Measurements from ENCODE around the gene SLC6A20. TPM values are rescaled to one million over a fixed set of nuclear protein-coding genes. Genes with fewer than 3 reads are reported as not detected.
A peak's percentile ranks its signal among the peaks of the same experiment; 100 is the strongest.

Gene SLC6A20
- total and polyA plus RNA-seq, 4 experiments from 2014 or later: 0.41 TPM; not detected in 3

- Mint-ChIP-seq H3K27ac (no peak overlapping the region), H3K27me3 (peaks cover 6 to 16% of the 10 kb centered on the region in 2 donors)
- POLR2A ChIA-PET (ENCODE audit: partially characterized antibody): no interaction called here
Measured at GRCh38 chr3:45802146-45802545, 5.8 kb upstream of the SLC6A20 start.

GRCh38 chr3:45800611-45801010 lies 4.3 kb upstream of the SLC6A20 start:
- intact Hi-C loops (cut with micrococcal nuclease): no loop called here
- POLR2A ChIA-PET (ENCODE audit: partially characterized antibody): no interaction called here
- Histone ChIP-seq H3K27ac (ENCODE audit: low read depth, low read length) (no peak overlapping the region), H3K36me3 (ENCODE audit: insufficient read depth, low read length) (no peaks in the 10 kb centered on the region), H3K4me1 (ENCODE audit: insufficient read depth, low read length) (peaks cover 8% of the 10 kb centered on the region), H3K27me3 (ENCODE audit: insufficient read depth, low read length) (peaks cover 10% of the 10 kb centered on the region), H3K9me3 (ENCODE audit: control insufficient read depth in 1 of 2, low read length in 2 of 2) (no peaks in the 10 kb centered on the region), H3K4me3 (ENCODE audit: low read length in 2 of 2) (no peak overlapping the region)
- Mint-ChIP-seq H3K27ac (peak overlapping the region in 1 of 7 donors; percentile 40), H3K27me3 (peaks cover 13 to 24% of the 10 kb centered on the region in 2 donors), H3K4me3 (no peak overlapping the region), H3K9me3 (no peaks in the 10 kb centered on the region), H3K4me1 (peaks cover 2 to 5% (median 3%) of the 10 kb centered on the region in 4 donors), H3K36me3 (no peaks in the 10 kb centered on the region)
- CTCF ChIA-PET (ENCODE audit: partially characterized antibody): no interaction called here
- DNase-seq: no peak

More at GRCh38 chr3:45802146-45802545, 5.8 kb upstream of the SLC6A20 start:
- no peaks in the 10 kb centered on the region for H3K9me3 Mint-ChIP-seq
- DNase-seq: no peak
- Histone ChIP-seq H3K9me3 (ENCODE audit: control insufficient read depth in 1 of 2, low read length in 2 of 2) (no peaks in the 10 kb centered on the region), H3K4me1 (ENCODE audit: insufficient read depth, low read length) (peaks cover 8% of the 10 kb centered on the region), H3K27ac (ENCODE audit: low read depth, low read length) (no peak overlapping the region), H3K4me3 (ENCODE audit: low read length in 2 of 2) (no peak overlapping the region), H3K36me3 (ENCODE audit: insufficient read depth, low read length) (no peaks in the 10 kb centered on the region), H3K27me3 (ENCODE audit: insufficient read depth, low read length) (peaks cover under 1% of the 10 kb centered on the region)
- CTCF ChIA-PET (ENCODE audit: partially characterized antibody): interaction anchor here (0.7 kb wide), 1 partner anchor 127 kb away, joined by 3 read pairs; no protein-coding TSS in a partner anchor
- no peak overlapping the region for H3K4me3 Mint-ChIP-seq
- intact Hi-C loops (cut with micrococcal nuclease): no loop called here
- H3K36me3 Mint-ChIP-seq: no peaks in the 10 kb centered on the region
- peaks cover 7 to 12% (median 11%) of the 10 kb centered on the region in 4 donors for H3K4me1 Mint-ChIP-seq

DNA sequence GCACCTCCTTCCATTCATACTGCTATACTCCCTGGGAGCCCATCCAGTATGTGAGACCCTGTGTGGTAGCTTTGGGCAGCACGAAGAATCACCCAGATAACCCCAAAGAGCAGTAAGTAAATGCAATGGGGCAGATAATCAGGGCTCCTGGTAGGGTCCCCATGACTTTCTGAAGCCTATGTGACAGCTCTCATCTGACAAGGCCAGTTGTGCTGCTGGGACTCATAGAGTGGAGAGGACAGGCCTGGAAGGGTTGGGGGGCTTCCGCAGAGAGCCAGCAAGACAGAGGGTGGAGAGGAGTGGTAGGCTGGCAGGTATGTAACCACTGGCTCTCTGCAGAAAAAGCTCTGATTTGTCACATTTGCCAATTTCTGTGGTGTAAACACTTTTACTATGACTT lies 3.2 kb upstream of the SLC6A20 start:
- POLR2A ChIA-PET (ENCODE audit: partially characterized antibody): no interaction called here
- Histone ChIP-seq H3K27ac (ENCODE audit: low read depth, low read length) (no peak overlapping the region), H3K27me3 (ENCODE audit: insufficient read depth, low read length) (peaks cover 20% of the 10 kb centered on the region), H3K4me1 (ENCODE audit: insufficient read depth, low read length) (peaks cover 8% of the 10 kb centered on the region), H3K9me3 (ENCODE audit: control insufficient read depth in 1 of 2, low read length in 2 of 2) (no peaks in the 10 kb centered on the region), H3K36me3 (ENCODE audit: insufficient read depth, low read length) (no peaks in the 10 kb centered on the region), H3K4me3 (ENCODE audit: low read length in 2 of 2) (no peak overlapping the region)
- Mint-ChIP-seq H3K9me3 (no peaks in the 10 kb centered on the region), H3K4me3 (no peak overlapping the region), H3K4me1 (peaks cover 4 to 8% (median 7%) of the 10 kb centered on the region in 4 donors), H3K36me3 (no peaks in the 10 kb centered on the region), H3K27ac (no peak overlapping the region), H3K27me3 (peaks cover 22 to 32% of the 10 kb centered on the region in 2 donors)
- intact Hi-C loops (cut with micrococcal nuclease): loop anchor here (5.0 kb wide), 1 partner anchor 118 kb away; no protein-coding TSS in a partner anchor
- CTCF ChIA-PET (ENCODE audit: partially characterized antibody): no interaction called here
- DNase-seq: no peak

- H3K27me3 Mint-ChIP-seq: peaks cover 33 to 39% of the 10 kb centered on the region in 2 donors
- no peaks in the 10 kb centered on the region for H3K36me3 Mint-ChIP-seq
- no peak for DNase-seq
- Histone ChIP-seq H3K9me3 (ENCODE audit: control insufficient read depth in 1 of 2, low read length in 2 of 2) (no peaks in the 10 kb centered on the region), H3K36me3 (ENCODE audit: insufficient read depth, low read length) (no peaks in the 10 kb centered on the region), H3K27ac (ENCODE audit: low read depth, low read length) (no peak overlapping the region), H3K4me1 (ENCODE audit: insufficient read depth, low read length) (peaks cover 8% of the 10 kb centered on the region), H3K4me3 (ENCODE audit: low read length in 2 of 2) (no peak overlapping the region), H3K27me3 (ENCODE audit: insufficient read depth, low read length) (peaks cover 23% of the 10 kb centered on the region)
- intact Hi-C loops (cut with micrococcal nuclease): loop anchor here (5.0 kb wide), 1 partner anchor 119 kb away; no protein-coding TSS in a partner anchor
- POLR2A ChIA-PET (ENCODE audit: partially characterized antibody): no interaction called here
- no peaks in the 10 kb centered on the region for H3K9me3 Mint-ChIP-seq
- H3K4me1 Mint-ChIP-seq: peaks cover 4 to 8% (median 7%) of the 10 kb centered on the region in 4 donors
- CTCF ChIA-PET (ENCODE audit: partially characterized antibody): no interaction called here
- no peak overlapping the region for H3K27ac Mint-ChIP-seq
- H3K4me3 Mint-ChIP-seq: no peak overlapping the region
Measured at GRCh38 chr3:45798034-45798433, 1.7 kb upstream of the SLC6A20 start.

DNA sequence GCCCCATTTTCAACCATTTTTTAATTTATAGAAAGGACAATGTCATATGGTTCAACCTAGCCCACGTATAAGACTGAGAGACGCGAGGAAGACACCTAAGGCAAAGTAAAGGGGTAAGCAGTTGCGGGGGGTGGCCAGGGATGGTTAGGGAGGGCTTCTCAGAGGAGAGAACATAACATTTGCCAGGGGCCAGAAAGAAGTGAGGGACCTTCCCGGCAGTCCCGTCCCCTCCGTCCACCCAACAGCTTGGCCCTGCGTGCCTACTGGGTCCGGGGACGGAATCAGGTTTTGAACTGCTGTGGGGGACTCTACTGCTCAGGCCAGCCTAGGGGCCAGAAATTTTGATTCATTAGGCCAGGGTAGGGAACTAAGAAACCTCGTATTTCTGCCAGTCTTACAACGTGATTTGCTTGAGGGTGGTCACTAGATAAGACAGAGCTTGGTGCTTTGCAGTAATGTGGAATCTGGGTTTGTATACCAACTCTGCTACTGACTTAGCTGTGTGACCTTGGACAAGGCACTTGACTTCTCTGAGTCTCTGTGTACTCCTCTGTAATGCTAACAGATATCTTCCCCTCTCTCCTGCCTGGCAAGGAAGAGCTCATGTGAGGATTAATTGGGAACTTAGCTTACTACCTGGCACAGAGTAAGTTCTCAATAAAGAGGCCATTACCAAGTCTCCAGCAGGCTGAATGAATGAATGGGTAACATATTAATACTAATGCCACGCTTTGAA lies 734 bp upstream of the SLC6A20 start:
- no peak overlapping the region for H3K27ac ChIP-seq (ENCODE audit: low read depth, low read length)
- peaks cover 33 to 39% of the 10 kb centered on the region in 2 donors for H3K27me3 Mint-ChIP-seq
- H3K4me3 ChIP-seq (ENCODE audit: low read length in 2 of 2): peak overlapping the region in 1 of 2 donors; percentile 44
- peak overlapping the region; percentile 4 to 77 (median 58) for H3K4me3 Mint-ChIP-seq
- no peaks in the 10 kb centered on the region for H3K9me3 ChIP-seq (ENCODE audit: control insufficient read depth in 1 of 2, low read length in 2 of 2)
- H3K9me3 Mint-ChIP-seq: no peaks in the 10 kb centered on the region
- peaks cover 4 to 8% (median 7%) of the 10 kb centered on the region in 4 donors for H3K4me1 Mint-ChIP-seq
- peaks cover 8% of the 10 kb centered on the region for H3K4me1 ChIP-seq (ENCODE audit: insufficient read depth, low read length)
- no peaks in the 10 kb centered on the region for H3K36me3 ChIP-seq (ENCODE audit: insufficient read depth, low read length)
- H3K27ac Mint-ChIP-seq: no peak overlapping the region
- CTCF ChIA-PET (ENCODE audit: partially characterized antibody): interaction anchor here (0.6 kb wide), 1 partner anchor 533 kb away, joined by 3 read pairs; no protein-coding TSS in a partner anchor
- POLR2A ChIA-PET (ENCODE audit: partially characterized antibody): interaction anchor here (0.7 kb wide), 1 partner anchor 96 kb away, joined by 3 read pairs; no protein-coding TSS in a partner anchor
- DNase-seq: no peak
- intact Hi-C loops (cut with micrococcal nuclease): loop anchor here (5.0 kb wide), 1 partner anchor 120 kb away; no protein-coding TSS in a partner anchor
- H3K36me3 Mint-ChIP-seq: no peaks in the 10 kb centered on the region
- H3K27me3 ChIP-seq (ENCODE audit: insufficient read depth, low read length): peaks cover 23% of the 10 kb centered on the region

DNA sequence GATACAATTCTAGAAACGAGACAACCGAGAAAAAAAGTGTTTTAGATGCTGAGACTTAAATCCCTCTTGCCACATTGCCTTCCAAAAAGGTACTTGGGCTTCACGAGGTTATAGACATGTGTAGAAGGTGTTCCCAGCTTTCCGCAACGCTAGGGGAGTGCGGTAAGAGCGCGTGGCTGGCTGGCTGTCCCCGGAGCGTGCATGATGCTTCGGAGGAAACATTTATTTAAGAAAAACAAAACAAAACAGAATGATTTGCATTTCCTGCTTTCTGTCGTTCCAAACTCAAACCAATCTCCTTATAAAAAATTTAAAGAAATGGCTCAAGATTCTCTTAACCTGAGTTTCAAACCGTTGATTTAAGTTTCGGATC lies 841 bp downstream of the SLC6A20 start:
- intact Hi-C loops (cut with micrococcal nuclease): loop anchor here (5.0 kb wide), 1 partner anchor 122 kb away; no protein-coding TSS in a partner anchor

GRCh38 chr3:45794660-45795059 lies 1.7 kb downstream of the SLC6A20 start:
- Mint-ChIP-seq H3K9me3 (peaks cover 4 to 13% (median 9%) of the 10 kb centered on the region in 8 donors), H3K27me3 (peaks cover 42% of the 10 kb centered on the region in 2 donors), H3K27ac (no peak overlapping the region), H3K36me3 (no peaks in the 10 kb centered on the region), H3K4me3 (peak overlapping the region in 1 of 8 donors; percentile 22), H3K4me1 (peaks cover 4 to 8% (median 7%) of the 10 kb centered on the region in 4 donors)
- CTCF ChIA-PET (ENCODE audit: partially characterized antibody): no interaction called here
- Histone ChIP-seq H3K9me3 (ENCODE audit: control insufficient read depth in 1 of 2, low read length in 2 of 2) (no peaks in the 10 kb centered on the region), H3K4me3 (ENCODE audit: low read length in 2 of 2) (no peak overlapping the region), H3K36me3 (ENCODE audit: insufficient read depth, low read length) (no peaks in the 10 kb centered on the region), H3K27me3 (ENCODE audit: insufficient read depth, low read length) (peaks cover 23% of the 10 kb centered on the region), H3K27ac (ENCODE audit: low read depth, low read length) (no peak overlapping the region), H3K4me1 (ENCODE audit: insufficient read depth, low read length) (peaks cover 8% of the 10 kb centered on the region)
- intact Hi-C loops (cut with micrococcal nuclease): loop anchor here (5.0 kb wide), 1 partner anchor 123 kb away; no protein-coding TSS in a partner anchor
- no peak for DNase-seq
- POLR2A ChIA-PET (ENCODE audit: partially characterized antibody): interaction anchor here (0.7 kb wide), 1 partner anchor 11 kb away, joined by 3 read pairs; no protein-coding TSS in a partner anchor

More for the DNA sequence above, 841 bp downstream of the SLC6A20 start:
- no peaks in the 10 kb centered on the region for H3K9me3 ChIP-seq (ENCODE audit: control insufficient read depth in 1 of 2, low read length in 2 of 2)
- Mint-ChIP-seq H3K9me3 (peaks cover 0 to 5% (median 3%) of the 10 kb centered on the region in 8 donors), H3K4me3 (peak overlapping the region; percentile 61 to 84 (median 80)), H3K4me1 (peaks cover 4 to 8% (median 7%) of the 10 kb centered on the region in 4 donors), H3K27ac (peak overlapping the region in 1 of 7 donors; percentile 65), H3K36me3 (no peaks in the 10 kb centered on the region), H3K27me3 (peaks cover 41 to 42% of the 10 kb centered on the region in 2 donors)
- H3K27me3 ChIP-seq (ENCODE audit: insufficient read depth, low read length): peaks cover 23% of the 10 kb centered on the region
- POLR2A ChIA-PET (ENCODE audit: partially characterized antibody): interaction anchor here (0.7 kb wide), 1 partner anchor 10 kb away, joined by 3 read pairs; no protein-coding TSS in a partner anchor
- no peaks in the 10 kb centered on the region for H3K36me3 ChIP-seq (ENCODE audit: insufficient read depth, low read length)
- peaks cover 8% of the 10 kb centered on the region for H3K4me1 ChIP-seq (ENCODE audit: insufficient read depth, low read length)
- no peak overlapping the region for H3K4me3 ChIP-seq (ENCODE audit: low read length in 2 of 2)
- CTCF ChIA-PET (ENCODE audit: partially characterized antibody): no interaction called here
- no peak overlapping the region for H3K27ac ChIP-seq (ENCODE audit: low read depth, low read length)
- peak in 2 of 5 donors; percentile 8 to 21 for DNase-seq
